Suppressor macrophage (primary cell): Measurements from ENCODE around the gene SIX5.
"Not testable (repeated sequence)": the region's sequence is repeated elsewhere in the genome, so short reads cannot be mapped to it uniquely, and the experiment has no call there.

Experiments
- DNase-seq, 4 experiments: peaks; one replicate each; pipeline ENCODE4 v3.0.0-alpha.2; 2020 to 2022
- total RNA-seq, 17 experiments: gene quantifications; one replicate each; lab custom pipeline; 2026; ENCODE audit warnings: mixed read lengths in 6 of 17, inconsistent platforms in 3 of 17; lab: John Stamatoyannopoulos, UW

Gene SIX5
- 0 to 1.2 (median 0.31) reads per million in 17 experiments for total RNA-seq

- peak; percentile 96 to 98 (median 97) for DNase-seq
Measured at GRCh38 chr19:45768984-45769782, at the start of gene SIX5. Gene SIX5 (minus strand): TSS chr19:45769252. CDS start chr19:45768844, 408 bp downstream.

GRCh38 chr19:45817725-45818301 is 48.8 kb upstream of the SIX5 start:
- DNase-seq, result no peak

GRCh38 chr19:45817010-45817724 is 48.1 kb upstream of the SIX5 start:
- DNase-seq, result peak; percentile 97 to 98 (median 97)

GRCh38 chr19:45816236-45817009 is 47.4 kb upstream of the SIX5 start:
- DNase-seq, result no peak

- DNase-seq, result no peak
Measured at GRCh38 chr19:45815481-45816216, 46.6 kb upstream of the SIX5 start.

GRCh38 chr19:45814851-45815480 is 45.9 kb upstream of the SIX5 start, which contains the start of gene RSPH6A:
Gene RSPH6A (minus strand): TSS chr19:45815308. CDS start chr19:45815176, 132 bp downstream.
- DNase-seq, result no peak

- DNase-seq, result no peak
Measured at GRCh38 chr19:45814166-45814780, 45.2 kb upstream of the SIX5 start.

- no peak for DNase-seq
Measured at GRCh38 chr19:45812297-45812696, 43.2 kb upstream of the SIX5 start.

GRCh38 chr19:45809643-45810159 is 40.6 kb upstream of the SIX5 start:
- peak in 2 of 4 experiments; percentile 28 to 38 for DNase-seq

GRCh38 chr19:45805719-45806118 is 36.7 kb upstream of the SIX5 start:
- no peak for DNase-seq

GRCh38 chr19:45804959-45805230 is 35.8 kb upstream of the SIX5 start:
- no peak for DNase-seq

- no peak for DNase-seq
Measured at GRCh38 chr19:45804140-45804958, 35.3 kb upstream of the SIX5 start.

- DNase-seq, result no peak
Measured at GRCh38 chr19:45801603-45802175, 32.6 kb upstream of the SIX5 start.

GRCh38 chr19:45800070-45800553 is 31.1 kb upstream of the SIX5 start:
- peak in 2 of 4 experiments; percentile 24 to 35 for DNase-seq

- DNase-seq, result not testable (repeated sequence)
Measured at GRCh38 chr19:45799541-45799940, 30.5 kb upstream of the SIX5 start.

GRCh38 chr19:45798995-45799517 is 30.0 kb upstream of the SIX5 start:
- peak; percentile 49 to 74 (median 66) for DNase-seq

- DNase-seq, result no peak
Measured at GRCh38 chr19:45794627-45795026, 25.6 kb upstream of the SIX5 start.

- DNase-seq, result peak; percentile 45 to 71 (median 58)
Measured at GRCh38 chr19:45793876-45794275, 24.8 kb upstream of the SIX5 start.

GRCh38 chr19:45793178-45793564 is 24.1 kb upstream of the SIX5 start:
- DNase-seq, result no peak
